ENCODE results near the gene SGSH.
"Not testable (repeated sequence)": the region's sequence is repeated elsewhere in the genome, so short reads cannot be mapped to it uniquely, and the experiment has no call there.

Gene SGSH

DNA sequence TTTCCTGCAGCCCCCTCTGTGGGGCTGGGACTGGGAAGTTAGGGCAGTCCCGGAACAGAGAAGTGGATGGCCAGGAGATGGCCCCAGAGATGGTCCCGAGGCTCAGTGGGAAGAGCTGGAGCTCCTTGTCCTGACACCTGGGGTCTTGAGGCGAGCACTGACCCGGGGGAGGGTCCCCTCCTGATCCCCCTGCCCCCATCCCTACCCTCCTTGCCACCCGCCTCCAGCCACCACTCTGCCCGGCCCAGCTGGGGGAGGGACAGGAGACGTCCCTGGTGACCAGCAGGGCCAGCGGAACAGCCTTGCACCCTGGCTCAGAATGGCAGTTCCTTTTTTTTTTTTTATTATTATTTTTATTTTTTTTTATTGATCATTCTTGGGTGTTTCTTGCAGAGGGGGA is 26.6 kb upstream of the SGSH start:
- no peak for TF ChIP-seq CTCF (conservative IDR thresholded peaks at IDR 0.05; ENCODE audit: control insufficient read depth, insufficient read depth, low read depth, low read length)
- H3K4me3 ChIP-seq (ENCODE audit: control insufficient read depth, low read depth, low read length), result no peak overlapping the region
- DNase-seq (ENCODE audit: low read depth), result no peak

- H3K4me3 ChIP-seq (ENCODE audit: control insufficient read depth, low read depth, low read length), result no peak overlapping the region
- no peak for TF ChIP-seq CTCF (conservative IDR thresholded peaks at IDR 0.05; ENCODE audit: control insufficient read depth, insufficient read depth, low read depth, low read length)
- DNase-seq (ENCODE audit: low read depth), result no peak
Observed at GRCh38 chr17:80246266-80246681, 26.1 kb upstream of the SGSH start.

GRCh38 chr17:80245566-80246265 is 25.6 kb upstream of the SGSH start:
- no peak overlapping the region for H3K4me3 ChIP-seq (ENCODE audit: control insufficient read depth, low read depth, low read length)
- no peak for TF ChIP-seq CTCF (conservative IDR thresholded peaks at IDR 0.05; ENCODE audit: control insufficient read depth, insufficient read depth, low read depth, low read length)
- no peak for DNase-seq (ENCODE audit: low read depth)

- no peak for TF ChIP-seq CTCF (conservative IDR thresholded peaks at IDR 0.05; ENCODE audit: control insufficient read depth, insufficient read depth, low read depth, low read length)
- no peak for DNase-seq (ENCODE audit: low read depth)
- no peak overlapping the region for H3K4me3 ChIP-seq (ENCODE audit: control insufficient read depth, low read depth, low read length)
Observed at GRCh38 chr17:80244871-80245509, 24.9 kb upstream of the SGSH start.

- not testable (repeated sequence) for DNase-seq (ENCODE audit: low read depth)
Observed at GRCh38 chr17:80244448-80244847, 24.3 kb upstream of the SGSH start.

DNA sequence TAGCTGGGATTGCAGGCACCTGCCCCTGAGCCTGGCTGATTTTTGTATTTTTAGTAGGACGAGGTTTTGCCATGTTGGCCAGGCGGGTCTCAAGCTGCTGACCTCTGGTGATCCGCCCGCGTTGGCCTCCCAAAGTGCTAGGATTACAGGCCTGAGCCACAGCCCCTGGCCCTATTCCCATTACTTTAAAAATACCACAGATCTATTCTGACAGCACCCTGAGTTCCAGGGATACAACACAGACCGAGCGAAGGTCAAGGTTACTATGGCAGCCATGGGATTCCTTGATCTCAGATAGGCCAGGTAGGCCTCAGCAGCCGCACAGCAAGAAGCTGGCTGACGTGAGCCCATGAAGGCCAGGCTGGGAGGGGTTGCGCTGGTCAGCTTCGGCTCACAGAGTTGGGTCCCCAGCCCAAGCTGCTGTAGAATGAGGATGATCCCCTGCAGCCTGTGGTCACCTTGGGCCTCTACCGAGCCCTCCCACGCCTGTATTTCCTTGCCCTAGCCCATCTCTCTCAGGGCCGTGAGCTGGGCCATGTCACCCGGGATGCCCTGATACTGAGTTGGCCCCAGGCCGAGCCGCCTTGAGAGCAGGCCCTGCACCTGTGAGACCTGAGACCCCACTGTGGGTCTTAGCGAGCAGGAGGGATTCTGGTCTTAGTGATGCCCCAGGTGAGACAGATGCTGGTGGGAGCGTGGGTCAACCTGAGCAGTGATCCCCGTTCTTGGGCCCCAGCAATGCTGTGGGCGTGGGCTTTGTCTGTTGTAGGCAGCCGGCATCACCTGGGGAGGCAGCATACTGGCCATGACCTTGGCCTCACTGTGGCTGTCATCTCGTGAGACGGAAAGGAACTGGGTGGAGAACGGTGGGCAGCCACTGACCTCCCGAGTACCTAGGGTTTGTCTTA is 23.6 kb upstream of the SGSH start:
- H3K4me3 ChIP-seq (ENCODE audit: control insufficient read depth, low read depth, low read length), result no peak overlapping the region
- DNase-seq (ENCODE audit: low read depth), result no peak
- no peak for TF ChIP-seq CTCF (conservative IDR thresholded peaks at IDR 0.05; ENCODE audit: control insufficient read depth, insufficient read depth, low read depth, low read length)

More at GRCh38 chr17:80244448-80244847, 24.3 kb upstream of the SGSH start:
- not testable (repeated sequence) for H3K4me3 ChIP-seq (ENCODE audit: control insufficient read depth, low read depth, low read length)

- no peak for DNase-seq (ENCODE audit: low read depth)
- H3K4me3 ChIP-seq (ENCODE audit: control insufficient read depth, low read depth, low read length), result no peak overlapping the region
- no peak for TF ChIP-seq CTCF (conservative IDR thresholded peaks at IDR 0.05; ENCODE audit: control insufficient read depth, insufficient read depth, low read depth, low read length)
Observed at GRCh38 chr17:80242505-80242904, 22.4 kb upstream of the SGSH start.

Data from fibroblast of mammary gland (primary cell).